H1 (cell line): Measurements from ENCODE around the gene SMIM1. TPM values are rescaled to one million over a fixed set of nuclear protein-coding genes. Genes with fewer than 3 reads are reported as not detected.

Experiments used
- BRCA1 ChIP-seq: IDR thresholded peaks from 2 replicates; pipeline ENCODE4 v1.6.1; 2012; ENCODE audit warnings: low read depth, low read length, improper control_type of control experiment
- E2F6 ChIP-seq: IDR thresholded peaks from 2 replicates; pipeline ENCODE4 v1.6.1; 2012; ENCODE audit warnings: inconsistent platforms
- PHF8 ChIP-seq: fragments of 200-600 bp; sonication (generic); conservative IDR thresholded peaks from 2 replicates; pipeline ENCODE4 v1.7.1; 2012; ENCODE audit warnings: low read depth, mild to moderate bottlenecking, inconsistent platforms, low read length, moderate library complexity
- POLR2A ChIP-seq, 2 experiments: IDR thresholded peaks; 1 replicate in 1 of 2; 2 replicates in 1 of 2; pipeline ENCODE4 v1.6.1; 2011; ENCODE audit warnings: low read depth in 2 of 2, low read length in 2 of 2, mild to moderate bottlenecking in 2 of 2; ENCODE audit errors: control extremely low read depth in 1 of 2
- TAF1 ChIP-seq: IDR thresholded peaks from 2 replicates; pipeline ENCODE4 v1.6.1; 2011; ENCODE audit warnings: mild to moderate bottlenecking, low read depth, low read length
- polyA plus RNA-seq, 7 experiments: library from polyadenylated mRNA; depleted of rRNA in 3 of 7; stranded (reverse) in 5 of 7; unstranded in 2 of 7; fragments of >200 nt in 5 of 7; fragments of 200-250 nt in 2 of 7; gene quantifications; 1 replicate in 5 of 7; 2 replicates in 1 of 7; 4 replicates in 1 of 7; pipeline versions ENCODE4 v1.2.1 to v1.2.3, GENCODE V29; 2011 to 2013; ENCODE audit warnings: missing spikeins in 2 of 7, mixed read lengths in 2 of 7
- total RNA-seq: library from RNA; stranded (reverse); fragmentation: NEBNext Ultra II Directional; extraction: Animal tissue kit (Norgen Biotek cat#: 25700); gene quantifications from 2 replicates; pipeline ENCODE4 v1.2.1, GENCODE V29; 2021

The SMIM1 gene
- total and polyA plus RNA-seq, 2 of the 8 experiments (the other 6 are each of a cell fraction or from before 2014, with no cell fraction given), result 7.7 to 9.7 TPM

- TF ChIP-seq PHF8, result no peak
- TF ChIP-seq POLR2A (IDR thresholded peaks at IDR 0.05; ENCODE audit: control extremely low read depth in 1 of 2, low read depth in 2 of 2, low read length in 2 of 2), result no peak
- TF ChIP-seq E2F6, result no peak
- no peak for TF ChIP-seq BRCA1
- no peak for TF ChIP-seq TAF1
Observed at GRCh38 chr1:3743421-3743820, 29.1 kb upstream of the SMIM1 start (continued).
